Measurements from ENCODE around the gene TLR3. TPM values are rescaled to one million over a fixed set of nuclear protein-coding genes. Genes with fewer than 3 reads are reported as not detected.

TLR3 gene
- polyA plus RNA-seq, 3 donors, result 0.09 TPM; not detected in 2

DNA sequence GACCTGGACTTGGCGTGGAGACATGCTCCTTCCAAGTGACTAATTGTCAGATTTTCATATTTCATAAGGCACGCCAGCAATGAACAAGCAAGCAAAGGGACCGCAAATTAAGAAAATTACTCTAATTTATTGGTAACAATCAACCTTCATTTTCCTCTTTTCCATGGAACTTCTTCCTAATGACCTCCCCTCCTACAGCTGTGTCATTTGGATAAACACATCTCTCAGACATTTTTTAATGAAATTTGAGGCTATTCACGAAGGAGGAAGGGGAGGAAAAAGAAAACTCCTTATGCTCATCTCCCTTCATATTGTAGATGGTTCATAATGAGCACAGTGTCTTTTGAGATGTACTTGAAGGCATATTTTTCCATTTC lies 38.6 kb upstream of the TLR3 start:
- Histone ChIP-seq H3K27ac (ENCODE audit: low read depth in 1 of 2, low read length in 2 of 2) (no peak overlapping the region), H3K36me3 (replicated peaks in 1 of 2; ENCODE audit: control insufficient read depth in 1 of 2, insufficient read depth in 2 of 2, low read length in 2 of 2) (no peaks in the 10 kb centered on the region), H3K79me2 (ENCODE audit: insufficient read depth, low read length) (no peaks in the 10 kb centered on the region), H3K9me3 (replicated peaks in 1 of 2; ENCODE audit: control insufficient read depth in 1 of 2, insufficient read depth in 1 of 2, low read length in 2 of 2) (peaks cover 12 to 13% of the 10 kb centered on the region in 2 donors), H3K27me3 (ENCODE audit: control insufficient read depth in 2 of 2, insufficient read depth in 2 of 2, low read length in 2 of 2) (no peaks in the 10 kb centered on the region), H3K4me1 (ENCODE audit: control insufficient read depth in 1 of 2, insufficient read depth in 2 of 2, low read length in 2 of 2) (no peaks in the 10 kb centered on the region), H4K20me1 (ENCODE audit: insufficient read depth, low read length) (no peaks in the 10 kb centered on the region), H2AFZ (ENCODE audit: insufficient read depth, low read depth, low read length, poor library complexity, severe bottlenecking) (no peak overlapping the region), H3K9ac (ENCODE audit: insufficient read depth, low read length, poor library complexity, severe bottlenecking) (no peak overlapping the region), H3K4me3 (replicated peaks in 1 of 3; ENCODE audit: low read depth in 2 of 3, low read length in 3 of 3) (no peak overlapping the region), H3K4me2 (replicated peaks; ENCODE audit: extremely low read depth, low read length, poor library complexity, severe bottlenecking) (no peak overlapping the region)
- Mint-ChIP-seq H3K27ac (no peak overlapping the region), H3K36me3 (no peaks in the 10 kb centered on the region), H3K27me3 (ENCODE audit: low read depth in 3 of 3) (peaks cover 12 to 23% (median 12%) of the 10 kb centered on the region in 3 donors), H3K4me3 (no peak overlapping the region), H3K4me1 (no peaks in the 10 kb centered on the region), H3K9me3 (peaks cover 0 to 23% (median 19%) of the 10 kb centered on the region in 7 donors)
- intact Hi-C loops (cut with micrococcal nuclease), result loop anchor here in 1 of 2 donors (10.0 kb wide), 1 partner anchor 996 kb away; no protein-coding TSS in a partner anchor
- no peak for DNase-seq
- 88% methylated on average over 2 of the region's 4 CpGs for WGBS (ENCODE audit: insufficient coverage)
- TF ChIP-seq, protein P1, sequence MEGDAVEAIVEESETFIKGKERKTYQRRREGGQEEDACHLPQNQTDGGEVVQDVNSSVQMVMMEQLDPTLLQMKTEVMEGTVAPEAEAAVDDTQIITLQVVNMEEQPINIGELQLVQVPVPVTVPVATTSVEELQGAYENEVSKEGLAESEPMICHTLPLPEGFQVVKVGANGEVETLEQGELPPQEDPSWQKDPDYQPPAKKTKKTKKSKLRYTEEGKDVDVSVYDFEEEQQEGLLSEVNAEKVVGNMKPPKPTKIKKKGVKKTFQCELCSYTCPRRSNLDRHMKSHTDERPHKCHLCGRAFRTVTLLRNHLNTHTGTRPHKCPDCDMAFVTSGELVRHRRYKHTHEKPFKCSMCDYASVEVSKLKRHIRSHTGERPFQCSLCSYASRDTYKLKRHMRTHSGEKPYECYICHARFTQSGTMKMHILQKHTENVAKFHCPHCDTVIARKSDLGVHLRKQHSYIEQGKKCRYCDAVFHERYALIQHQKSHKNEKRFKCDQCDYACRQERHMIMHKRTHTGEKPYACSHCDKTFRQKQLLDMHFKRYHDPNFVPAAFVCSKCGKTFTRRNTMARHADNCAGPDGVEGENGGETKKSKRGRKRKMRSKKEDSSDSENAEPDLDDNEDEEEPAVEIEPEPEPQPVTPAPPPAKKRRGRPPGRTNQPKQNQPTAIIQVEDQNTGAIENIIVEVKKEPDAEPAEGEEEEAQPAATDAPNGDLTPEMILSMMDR (IDR thresholded peaks at IDR 0.05), result no peak

DNA sequence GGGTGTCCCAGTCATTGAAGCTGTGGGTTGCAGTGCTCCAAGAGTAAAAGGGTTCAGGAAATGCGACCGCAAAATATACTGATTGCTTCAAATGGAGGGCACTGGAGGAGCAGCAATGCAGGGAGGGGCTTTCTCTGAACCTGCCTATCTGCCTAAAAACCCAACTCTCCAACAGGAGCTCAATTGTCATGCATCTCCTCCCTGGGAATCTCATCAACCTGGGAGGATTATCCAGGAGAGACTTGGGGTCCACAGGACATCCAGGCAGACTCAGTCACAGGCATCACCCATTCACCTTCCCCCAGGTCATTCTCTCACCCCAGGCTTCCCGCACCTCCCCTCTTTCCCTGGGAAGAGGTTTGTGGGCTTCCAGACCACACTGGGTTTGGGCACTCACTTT lies 38.2 kb upstream of the TLR3 start:
- peaks cover 12 to 23% (median 13%) of the 10 kb centered on the region in 3 donors for H3K27me3 Mint-ChIP-seq (ENCODE audit: low read depth in 3 of 3)

More for the DNA sequence above, 38.2 kb upstream of the TLR3 start:
- no peak overlapping the region for H3K27ac Mint-ChIP-seq
- H3K4me2 ChIP-seq (replicated peaks; ENCODE audit: extremely low read depth, low read length, poor library complexity, severe bottlenecking), result no peak overlapping the region
- H3K9me3 Mint-ChIP-seq, result peaks cover 0 to 23% (median 19%) of the 10 kb centered on the region in 7 donors
- no peak overlapping the region for H3K9ac ChIP-seq (ENCODE audit: insufficient read depth, low read length, poor library complexity, severe bottlenecking)
- intact Hi-C loops (cut with micrococcal nuclease), result loop anchor here in 1 of 2 donors (10.0 kb wide), 1 partner anchor 996 kb away; no protein-coding TSS in a partner anchor
- H3K27me3 ChIP-seq (ENCODE audit: control insufficient read depth in 2 of 2, insufficient read depth in 2 of 2, low read length in 2 of 2), result no peaks in the 10 kb centered on the region
- no peak for DNase-seq
- 100% methylated on average over 1 of the region's 3 CpGs for WGBS (ENCODE audit: insufficient coverage)
- H3K79me2 ChIP-seq (ENCODE audit: insufficient read depth, low read length), result no peaks in the 10 kb centered on the region
- no peaks in the 10 kb centered on the region for H4K20me1 ChIP-seq (ENCODE audit: insufficient read depth, low read length)
- no peak overlapping the region for H2AFZ ChIP-seq (ENCODE audit: insufficient read depth, low read depth, low read length, poor library complexity, severe bottlenecking)
- H3K4me3 ChIP-seq (replicated peaks in 1 of 3; ENCODE audit: low read depth in 2 of 3, low read length in 3 of 3), result no peak overlapping the region
- no peak overlapping the region for H3K27ac ChIP-seq (ENCODE audit: low read depth in 1 of 2, low read length in 2 of 2)
- no peaks in the 10 kb centered on the region for H3K36me3 ChIP-seq (replicated peaks in 1 of 2; ENCODE audit: control insufficient read depth in 1 of 2, insufficient read depth in 2 of 2, low read length in 2 of 2)
- TF ChIP-seq, protein P1 (IDR thresholded peaks at IDR 0.05), result no peak
- no peaks in the 10 kb centered on the region for H3K4me1 Mint-ChIP-seq
- no peaks in the 10 kb centered on the region for H3K4me1 ChIP-seq (ENCODE audit: control insufficient read depth in 1 of 2, insufficient read depth in 2 of 2, low read length in 2 of 2)
- H3K9me3 ChIP-seq (replicated peaks in 1 of 2; ENCODE audit: control insufficient read depth in 1 of 2, insufficient read depth in 1 of 2, low read length in 2 of 2), result peaks cover 12 to 13% of the 10 kb centered on the region in 2 donors
- H3K36me3 Mint-ChIP-seq, result no peaks in the 10 kb centered on the region
- H3K4me3 Mint-ChIP-seq, result no peak overlapping the region
